RWPE2 (cell line): Measurements from ENCODE around the gene PTPRA.

Experiments
- ATAC-seq: fragments of 200-7000 bp; cut with Tn5 transposase; 3 replicates; pipeline ENCODE4 v1.9.1; 2021; ENCODE audit warnings: low read depth
- DNase-seq: peaks from one replicate; pipeline ENCODE4 v3.0.0-alpha.2; 2020; ENCODE audit warnings: low spot score
- H3K27ac ChIP-seq: fragments of 450-650 bp; 2 replicates; pipeline ENCODE4 v1.5.1; 2017; ENCODE audit warnings: mild to moderate bottlenecking; ENCODE audit not compliant: poor library complexity, severe bottlenecking
- H3K27me3 ChIP-seq: fragments of 250-450 bp; sonication (Bioruptor Pico); 2 replicates; pipeline ENCODE4 v1.5.1; 2021; ENCODE audit warnings: mild to moderate bottlenecking, moderate library complexity; ENCODE audit not compliant: insufficient read depth, poor library complexity, severe bottlenecking
- H3K36me3 ChIP-seq: fragments of 250-450 bp; sonication (Bioruptor Pico); 2 replicates; pipeline ENCODE4 v1.5.1; 2020; ENCODE audit warnings: low read depth, mild to moderate bottlenecking, moderate library complexity
- H3K4me1 ChIP-seq: fragments of 250-450 bp; sonication (Bioruptor Pico); 2 replicates; pipeline ENCODE4 v1.5.1; 2021; ENCODE audit warnings: mild to moderate bottlenecking, moderate library complexity; ENCODE audit not compliant: insufficient read depth, poor library complexity, severe bottlenecking
- H3K4me3 ChIP-seq: fragments of 250-450 bp; sonication (Bioruptor Pico); 2 replicates; pipeline ENCODE4 v1.5.1; 2021; ENCODE audit warnings: mild to moderate bottlenecking, moderate library complexity; ENCODE audit not compliant: severe bottlenecking
- H3K9me3 ChIP-seq: fragments of 250-450 bp; sonication (Bioruptor Pico); 2 replicates; pipeline ENCODE4 v1.5.1; 2021; ENCODE audit warnings: mild to moderate bottlenecking, moderate library complexity; ENCODE audit not compliant: severe bottlenecking
- TF ChIP-seq, protein P1 (sequence below): fragments of 450-650 bp; IDR thresholded peaks from one replicate; pipeline ENCODE4 v1.5.1; 2017; ENCODE audit warnings: mild to moderate bottlenecking, moderate library complexity; ENCODE audit not compliant: poor library complexity, severe bottlenecking

Gene PTPRA

DNA sequence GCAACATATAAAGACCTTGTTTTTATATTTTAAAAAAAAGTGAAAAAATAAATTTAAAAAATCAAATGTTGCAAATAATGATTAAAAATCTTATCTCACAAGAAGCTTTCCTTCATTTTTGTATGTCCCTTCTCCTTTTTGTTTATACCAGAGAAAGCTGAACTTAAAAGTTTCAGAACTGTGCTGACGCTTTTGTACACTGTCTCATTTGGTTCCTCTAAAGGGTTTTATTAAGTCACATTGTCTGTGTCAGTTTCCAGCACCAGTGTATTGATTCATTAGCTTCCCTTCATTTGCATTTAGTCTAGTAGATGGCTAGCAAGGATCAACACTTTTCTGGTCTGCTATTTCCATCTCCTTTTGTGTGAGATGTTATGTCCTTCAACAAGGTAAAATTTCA is 39.5 kb upstream of the PTPRA start:
- Histone ChIP-seq H3K36me3 (peaks cover 10% of the 10 kb centered on the region), H3K27ac (no peak overlapping the region), H3K27me3 (no peaks in the 10 kb centered on the region), H3K4me3 (no peak overlapping the region), H3K4me1 (peaks cover 10% of the 10 kb centered on the region), H3K9me3 (no peaks in the 10 kb centered on the region)
- ATAC-seq (no peak), DNase-seq (no peak)
- TF ChIP-seq, protein P1, sequence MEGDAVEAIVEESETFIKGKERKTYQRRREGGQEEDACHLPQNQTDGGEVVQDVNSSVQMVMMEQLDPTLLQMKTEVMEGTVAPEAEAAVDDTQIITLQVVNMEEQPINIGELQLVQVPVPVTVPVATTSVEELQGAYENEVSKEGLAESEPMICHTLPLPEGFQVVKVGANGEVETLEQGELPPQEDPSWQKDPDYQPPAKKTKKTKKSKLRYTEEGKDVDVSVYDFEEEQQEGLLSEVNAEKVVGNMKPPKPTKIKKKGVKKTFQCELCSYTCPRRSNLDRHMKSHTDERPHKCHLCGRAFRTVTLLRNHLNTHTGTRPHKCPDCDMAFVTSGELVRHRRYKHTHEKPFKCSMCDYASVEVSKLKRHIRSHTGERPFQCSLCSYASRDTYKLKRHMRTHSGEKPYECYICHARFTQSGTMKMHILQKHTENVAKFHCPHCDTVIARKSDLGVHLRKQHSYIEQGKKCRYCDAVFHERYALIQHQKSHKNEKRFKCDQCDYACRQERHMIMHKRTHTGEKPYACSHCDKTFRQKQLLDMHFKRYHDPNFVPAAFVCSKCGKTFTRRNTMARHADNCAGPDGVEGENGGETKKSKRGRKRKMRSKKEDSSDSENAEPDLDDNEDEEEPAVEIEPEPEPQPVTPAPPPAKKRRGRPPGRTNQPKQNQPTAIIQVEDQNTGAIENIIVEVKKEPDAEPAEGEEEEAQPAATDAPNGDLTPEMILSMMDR = no peak

DNA sequence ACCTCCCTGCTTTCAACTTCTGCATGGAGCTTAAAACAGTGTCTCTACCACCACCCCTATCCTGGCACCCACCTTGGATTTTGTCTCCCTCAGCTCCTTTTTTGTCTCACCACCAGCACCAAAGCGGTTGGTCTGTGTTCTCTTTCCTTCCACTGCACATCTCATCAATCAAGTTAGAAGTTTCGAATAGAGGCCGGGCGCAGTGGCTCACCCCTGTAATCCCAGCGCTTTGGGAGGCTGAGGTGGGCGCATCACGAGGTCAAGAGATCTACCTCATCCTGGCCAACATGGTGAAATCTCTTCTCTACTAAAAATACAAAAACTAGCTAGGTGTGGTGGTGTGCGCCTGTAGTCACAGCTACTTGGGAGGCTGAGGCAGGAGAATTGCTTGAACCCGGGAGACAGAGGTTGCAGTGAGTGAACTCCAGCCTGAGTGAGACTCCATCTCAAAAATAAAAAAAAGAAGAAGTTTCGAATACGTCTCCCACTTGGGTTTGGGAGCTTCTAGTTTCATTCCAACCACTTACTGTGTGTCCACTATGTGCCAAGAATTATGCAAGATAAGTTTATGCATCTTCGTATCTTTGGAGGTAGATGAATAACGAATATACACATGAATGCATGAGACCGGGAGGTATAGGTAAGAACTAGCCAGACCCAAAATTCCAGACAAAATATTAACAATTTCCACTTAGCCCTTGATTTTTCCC is 38.7 kb upstream of the PTPRA start:
- Histone ChIP-seq H3K4me1 (peaks cover 11% of the 10 kb centered on the region), H3K9me3 (no peaks in the 10 kb centered on the region), H3K27ac (no peak overlapping the region), H3K4me3 (no peak overlapping the region), H3K36me3 (peaks cover 10% of the 10 kb centered on the region), H3K27me3 (no peaks in the 10 kb centered on the region)
- ATAC-seq = no peak
- TF ChIP-seq, protein P1 = no peak
- DNase-seq = no peak

DNA sequence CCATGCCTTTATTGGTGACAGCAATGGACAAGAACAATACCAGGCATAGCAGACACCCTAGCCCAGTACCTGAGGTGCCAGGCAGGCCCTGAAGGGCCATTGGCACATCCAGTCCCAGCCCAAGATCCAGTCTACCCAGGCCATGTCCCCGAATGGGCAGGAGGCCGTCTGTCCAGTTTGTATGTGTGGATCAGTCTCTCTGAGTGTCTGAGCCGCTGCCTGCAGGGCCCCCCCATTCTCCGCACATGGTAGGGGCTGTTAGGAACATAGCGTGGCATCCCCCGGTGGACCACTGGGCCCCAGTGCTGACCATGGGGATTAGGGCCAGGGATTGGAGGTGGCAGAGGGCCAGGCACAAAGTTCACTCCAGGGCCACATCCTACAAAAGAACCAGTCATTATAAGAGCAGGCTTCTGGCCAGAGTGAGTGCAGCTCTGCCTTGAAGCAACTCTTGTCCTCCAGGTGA is 37.9 kb upstream of the PTPRA start:
- H3K27me3 ChIP-seq = no peaks in the 10 kb centered on the region
- TF ChIP-seq, protein P1 = no peak
- no peaks in the 10 kb centered on the region for H3K9me3 ChIP-seq
- H3K4me1 ChIP-seq = peaks cover 14% of the 10 kb centered on the region
- no peak overlapping the region for H3K4me3 ChIP-seq
- DNase-seq (no peak), ATAC-seq (no peak)
- H3K27ac ChIP-seq = no peak overlapping the region
- peaks cover 10% of the 10 kb centered on the region for H3K36me3 ChIP-seq

DNA sequence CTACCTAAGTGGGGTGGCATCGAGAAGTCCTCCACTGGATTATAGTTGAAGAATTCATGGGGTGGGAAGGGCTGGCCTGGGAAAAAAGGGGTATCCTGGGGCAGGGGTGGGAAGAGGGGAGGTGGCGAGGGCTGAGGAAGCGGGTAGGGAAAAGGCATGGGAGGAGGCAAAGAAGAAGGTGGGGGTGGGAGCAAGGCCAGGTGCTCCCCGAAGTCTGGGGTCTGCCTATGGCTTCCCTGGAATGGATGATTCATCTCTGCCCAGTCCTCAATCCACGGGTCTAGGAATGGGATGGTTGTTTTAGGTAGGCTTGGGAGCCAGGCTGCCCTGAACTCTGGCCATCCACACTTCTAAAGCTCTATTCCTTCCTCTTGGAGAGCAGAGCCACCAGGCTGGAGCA is 37.2 kb upstream of the PTPRA start:
- Histone ChIP-seq H3K27ac (no peak overlapping the region), H3K9me3 (no peaks in the 10 kb centered on the region), H3K4me1 (peaks cover 14% of the 10 kb centered on the region), H3K4me3 (no peak overlapping the region), H3K36me3 (peaks cover 10% of the 10 kb centered on the region), H3K27me3 (no peaks in the 10 kb centered on the region)
- TF ChIP-seq, protein P1 = no peak
- DNase-seq (no peak), ATAC-seq (no peak)
